ENCODE results near the gene RIIAD1.
A peak's percentile ranks its signal among the peaks of the same experiment; 100 is the strongest.
"Not testable (repeated sequence)": the region's sequence is repeated elsewhere in the genome, so short reads cannot be mapped to it uniquely, and the experiment has no call there.

The RIIAD1 gene

DNA sequence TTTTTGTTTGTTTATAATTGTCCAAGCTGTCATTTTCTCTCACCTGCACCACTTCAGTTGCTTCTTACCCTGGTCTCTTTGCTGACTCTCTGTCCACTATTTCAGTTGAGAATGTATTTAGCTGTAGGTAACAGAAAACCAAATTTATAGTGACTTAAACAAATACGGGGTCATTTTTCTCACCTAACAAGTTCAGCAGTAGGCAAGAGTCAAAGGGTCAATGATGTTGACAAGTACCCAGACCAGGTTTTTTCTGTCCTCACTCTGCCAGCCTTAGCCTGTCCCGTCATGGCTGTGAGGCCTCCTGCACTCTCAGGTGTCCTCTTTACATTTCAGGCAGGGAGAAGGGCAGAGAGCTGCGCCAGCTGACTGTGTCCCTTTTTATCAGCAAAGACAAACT lies 11.8 kb downstream of the RIIAD1 start:
- no peak for DNase-seq (ENCODE audit: low read depth in 1 of 2, low spot score in 1 of 2)

DNA sequence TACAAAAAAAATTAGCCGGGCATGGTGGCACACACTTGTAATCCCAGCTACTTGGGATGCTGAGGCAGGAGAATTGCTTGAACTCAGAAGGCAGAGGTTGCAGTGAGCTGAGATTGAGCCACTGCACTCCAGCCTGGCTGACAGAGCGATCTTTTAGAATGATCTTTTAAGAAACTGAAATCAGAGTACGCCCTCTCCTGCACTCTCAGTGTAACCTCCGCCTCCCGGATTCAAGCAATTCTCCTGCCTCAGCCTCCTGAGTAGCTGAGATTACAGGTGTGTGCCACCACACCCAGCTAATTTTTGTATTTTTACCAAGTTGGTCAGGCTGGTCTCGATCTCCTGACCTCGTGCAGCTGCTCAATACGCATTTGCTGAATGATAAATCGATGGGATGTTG lies 12.7 kb downstream of the RIIAD1 start:
- DNase-seq (ENCODE audit: low read depth in 1 of 2, low spot score in 1 of 2), result not testable (repeated sequence)

DNA sequence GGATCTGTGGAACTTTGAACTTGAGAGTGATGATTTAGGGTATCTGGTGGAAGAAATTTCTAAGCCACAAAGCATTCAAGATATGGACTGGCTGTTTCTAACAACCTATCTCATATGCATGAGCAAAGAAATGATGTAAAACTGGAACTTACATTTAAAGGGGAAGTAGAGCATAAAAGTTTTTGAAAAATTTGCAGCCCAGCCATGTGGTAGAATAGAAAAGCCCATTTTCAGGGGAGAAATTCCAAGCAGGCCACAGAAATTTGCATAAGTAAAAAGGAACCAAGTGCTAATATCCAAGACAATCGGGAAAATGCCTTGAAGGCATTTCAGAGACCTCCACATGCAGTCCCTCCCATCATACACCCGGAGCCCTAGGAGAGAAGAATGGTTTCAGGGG lies 15.7 kb downstream of the RIIAD1 start:
- DNase-seq (ENCODE audit: low read depth in 1 of 2, low spot score in 1 of 2), result no peak

DNA sequence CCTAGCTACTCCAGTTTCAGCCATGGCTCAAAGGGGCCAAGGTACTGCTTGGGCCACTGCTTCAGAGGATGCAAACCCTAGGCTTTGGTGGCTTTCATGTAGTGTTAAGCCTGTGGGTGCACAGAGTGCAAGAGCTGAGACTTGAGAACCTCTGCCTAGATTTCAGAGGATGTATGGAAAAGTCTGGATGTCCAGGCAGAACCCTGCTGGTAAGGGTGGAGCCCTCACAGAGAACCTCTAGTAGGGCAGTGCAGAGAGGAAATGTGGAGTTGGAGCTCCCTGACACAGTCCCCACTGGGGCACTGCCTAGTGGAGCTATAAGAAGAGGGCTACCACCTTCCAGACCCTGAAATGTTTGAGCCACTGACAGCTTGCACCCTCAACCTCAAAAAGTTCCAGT lies 16.2 kb downstream of the RIIAD1 start:
- no peak for DNase-seq (ENCODE audit: low read depth in 1 of 2, low spot score in 1 of 2)

DNA sequence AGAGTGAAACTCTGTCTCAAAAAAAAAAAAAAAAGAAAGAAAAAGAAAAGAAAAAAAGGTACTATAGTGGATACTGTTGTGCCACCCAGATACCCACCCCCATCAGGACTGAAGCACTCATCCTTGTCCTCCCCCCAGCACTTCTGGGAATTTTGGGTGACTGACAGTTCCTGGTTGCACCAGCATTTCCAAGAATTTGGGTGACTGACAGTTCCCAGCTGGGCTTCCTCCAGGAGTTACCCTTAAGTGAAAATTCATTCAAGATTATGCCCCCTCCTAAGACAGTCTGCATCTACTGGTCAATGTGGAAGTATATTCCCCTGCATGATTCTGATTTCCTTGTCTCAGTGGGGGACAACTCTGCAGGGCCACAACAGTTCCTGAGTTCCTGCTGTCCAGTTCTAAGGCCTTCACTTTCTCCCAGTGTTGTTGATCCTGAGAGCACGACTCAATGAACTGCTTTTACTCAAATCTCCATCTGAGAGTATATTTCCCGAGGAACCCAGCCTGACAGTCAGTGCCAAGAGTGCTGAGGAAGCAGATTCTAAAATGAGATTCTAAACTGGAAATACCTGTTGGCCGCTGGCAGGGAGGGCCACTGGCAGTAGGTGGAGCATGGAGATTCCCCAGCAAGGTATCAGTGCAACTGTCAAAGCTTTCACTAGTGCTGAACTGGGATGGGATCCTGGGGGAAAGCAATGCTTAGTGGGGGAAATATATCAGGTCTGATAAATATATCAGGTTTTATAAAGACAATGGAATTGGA lies 18.5 kb downstream of the RIIAD1 start:
- DNase-seq (ENCODE audit: low read depth in 1 of 2, low spot score in 1 of 2), result no peak

DNA sequence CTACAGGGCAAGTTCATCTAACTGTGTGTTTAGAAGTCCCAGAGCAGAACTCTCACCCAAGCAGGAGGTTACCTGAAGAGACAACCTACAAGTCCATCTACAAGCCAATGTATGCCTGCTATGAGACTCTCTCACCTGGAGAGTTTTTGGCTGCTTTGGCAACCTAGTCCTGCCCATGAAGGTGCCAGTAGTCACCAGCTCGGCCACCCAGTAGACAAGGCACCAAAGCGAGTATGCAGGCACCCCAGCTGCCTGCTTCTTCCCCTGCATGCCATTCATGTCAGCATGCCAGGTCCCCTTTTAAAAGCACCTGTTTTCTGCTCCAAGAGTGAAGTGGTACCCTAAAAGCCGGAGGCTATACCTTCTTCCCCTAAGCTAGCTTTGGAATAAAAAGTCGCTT lies 20.2 kb downstream of the RIIAD1 start:
- DNase-seq (ENCODE audit: low read depth in 1 of 2, low spot score in 1 of 2), result no peak

DNA sequence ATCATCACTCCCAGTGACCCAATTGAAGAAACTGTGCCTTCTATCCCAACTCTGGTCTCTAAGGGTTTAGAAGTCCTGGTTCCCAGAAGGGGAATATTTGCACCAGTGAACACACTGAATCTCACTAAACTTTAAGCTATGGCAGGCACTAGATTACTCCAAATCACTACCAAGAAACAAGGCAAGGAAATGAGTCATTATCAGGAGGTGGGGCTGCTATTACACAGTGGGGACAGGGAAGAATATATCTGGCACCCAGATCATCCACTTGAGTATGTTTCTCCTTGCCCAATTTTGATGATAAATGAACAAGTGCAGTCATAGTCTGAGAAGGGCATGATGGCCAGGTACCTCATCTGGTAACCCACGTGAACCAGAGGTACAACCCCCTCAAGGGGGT lies 35.0 kb downstream of the RIIAD1 start:
- no peak for DNase-seq (ENCODE audit: low read depth in 1 of 2, low spot score in 1 of 2)

DNA sequence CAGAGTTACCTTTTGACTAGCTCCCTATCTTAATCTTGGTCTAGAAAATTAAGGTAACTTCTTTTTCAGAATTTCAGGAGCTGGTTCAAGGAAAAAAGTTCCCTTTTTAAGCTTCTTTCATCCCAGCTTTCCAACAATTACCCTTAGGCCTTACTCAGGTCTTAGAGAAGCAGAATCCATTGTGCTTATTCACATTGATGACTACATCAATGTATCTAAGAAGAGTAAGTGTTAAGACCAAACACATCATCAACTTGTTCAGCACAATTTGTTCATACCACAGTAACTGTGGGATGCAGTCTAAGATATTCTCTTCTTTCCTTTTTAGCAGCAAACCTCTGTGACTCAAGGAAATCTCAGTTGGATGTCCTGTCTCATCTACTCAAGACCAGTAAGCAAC lies 37.9 kb downstream of the RIIAD1 start:
- DNase-seq (ENCODE audit: low read depth in 1 of 2, low spot score in 1 of 2), result no peak

DNA sequence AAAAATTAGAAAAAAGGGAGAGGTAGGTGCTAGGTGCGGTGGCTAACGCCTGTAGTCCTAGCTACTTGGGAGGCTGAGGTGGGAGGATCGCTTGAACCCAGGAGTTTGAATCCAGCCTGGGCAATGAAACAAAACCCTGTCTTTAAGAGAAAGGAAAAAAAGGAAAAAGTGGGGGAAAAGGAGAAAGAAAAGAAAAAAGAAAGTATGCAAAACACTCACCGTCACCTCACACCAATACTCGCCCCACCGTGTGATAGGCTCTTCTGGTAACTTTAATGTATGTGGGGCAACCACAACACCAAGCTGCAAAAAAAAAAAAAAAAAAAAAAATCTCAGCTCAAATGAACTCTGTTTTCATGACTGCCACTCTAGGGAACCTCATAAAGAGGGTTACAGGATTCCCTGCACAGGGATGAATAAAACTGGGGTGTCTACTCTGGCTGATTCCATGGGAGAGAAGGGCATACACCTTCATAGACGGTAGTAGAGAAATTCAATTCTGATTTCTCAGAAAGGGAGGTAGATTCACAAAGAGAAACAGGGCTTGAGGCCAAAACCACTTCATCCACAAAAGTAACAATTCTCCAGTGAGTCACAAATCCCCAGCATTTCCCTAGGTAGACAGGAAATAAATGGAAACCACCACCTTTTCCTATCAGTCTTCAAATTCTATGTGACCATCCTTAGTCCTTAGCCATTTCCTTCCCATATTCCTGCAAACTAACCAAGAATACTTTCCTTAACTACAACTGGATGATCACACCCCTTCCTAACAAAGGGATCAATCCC lies 39.5 kb downstream of the RIIAD1 start:
- no peak for DNase-seq (ENCODE audit: low read depth in 1 of 2, low spot score in 1 of 2)

DNA sequence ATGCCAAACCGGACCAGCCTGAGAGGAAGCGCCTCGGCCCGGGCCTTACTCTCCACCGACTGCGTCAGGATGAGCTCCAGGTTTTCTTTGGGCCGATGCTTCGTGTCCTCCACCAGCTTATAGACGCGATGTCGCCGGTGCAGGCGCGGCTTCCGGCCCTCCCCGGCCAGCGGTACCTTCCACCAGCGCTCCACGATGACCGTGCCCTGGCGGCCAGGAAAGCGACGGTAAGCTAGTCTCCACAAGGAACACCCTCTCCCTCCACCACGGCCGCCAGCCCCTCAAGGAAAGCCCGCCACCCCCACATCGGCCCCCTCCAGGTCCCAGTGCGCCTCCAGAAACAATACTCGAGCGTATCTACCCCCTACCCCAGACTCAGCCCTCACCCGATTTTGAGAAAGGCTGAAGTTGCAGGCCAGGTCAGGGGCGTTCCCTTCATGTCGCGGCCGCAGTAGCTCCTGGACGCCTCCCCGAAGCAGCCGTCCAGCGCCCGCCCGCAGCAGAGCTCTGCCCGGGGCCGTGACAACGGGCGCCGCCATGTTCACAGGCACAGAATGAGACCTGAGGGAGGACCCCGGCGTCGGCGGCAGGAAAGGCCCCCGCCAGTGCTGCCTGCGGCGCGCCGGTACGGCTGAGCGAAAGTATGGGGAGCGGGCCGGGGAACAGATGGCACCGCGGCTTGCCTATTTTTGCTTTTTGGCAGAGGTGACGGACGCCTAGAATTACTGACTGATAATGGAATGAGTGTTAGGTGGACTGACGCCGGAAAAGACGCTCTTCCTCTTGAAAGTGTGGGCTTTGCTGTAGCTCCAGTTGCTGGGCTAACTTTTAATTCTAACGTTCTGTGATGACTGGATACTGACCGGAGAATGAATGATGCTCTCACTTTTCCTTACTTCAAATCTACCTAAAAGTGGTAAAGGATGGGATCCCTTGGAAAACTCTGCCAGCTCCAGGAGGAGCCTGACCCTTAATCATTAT lies 41.9 kb downstream of the RIIAD1 start, which contains the start of gene MRPL9:
MRPL9 (minus strand) TSS at position 556 of the 981 bp plus-strand sequence; CDS start at position 539, 17 bp downstream.
- peak; percentile 63 to 80 for DNase-seq (ENCODE audit: low read depth in 1 of 2, low spot score in 1 of 2)

DNA sequence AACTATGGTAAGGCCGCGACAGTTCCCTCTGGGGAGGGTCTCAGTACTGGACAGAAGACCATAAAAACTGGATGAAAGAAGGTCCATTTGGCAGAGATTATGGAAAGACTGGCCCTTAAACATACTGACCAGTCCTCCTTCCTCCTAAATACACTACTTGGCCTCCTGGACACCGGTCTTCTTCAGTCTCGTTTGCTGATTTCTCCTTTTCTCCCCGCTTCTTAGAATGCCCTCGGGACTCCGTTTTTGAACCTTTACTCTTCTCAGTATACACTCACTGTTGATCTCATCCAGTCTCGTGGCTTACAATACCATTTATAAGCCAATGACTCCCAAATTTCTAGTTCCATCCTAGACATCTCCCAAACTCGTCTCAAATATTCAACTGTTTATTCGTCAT lies 42.7 kb downstream of the RIIAD1 start:
- DNase-seq (ENCODE audit: low read depth in 1 of 2, low spot score in 1 of 2), result no peak

DNA sequence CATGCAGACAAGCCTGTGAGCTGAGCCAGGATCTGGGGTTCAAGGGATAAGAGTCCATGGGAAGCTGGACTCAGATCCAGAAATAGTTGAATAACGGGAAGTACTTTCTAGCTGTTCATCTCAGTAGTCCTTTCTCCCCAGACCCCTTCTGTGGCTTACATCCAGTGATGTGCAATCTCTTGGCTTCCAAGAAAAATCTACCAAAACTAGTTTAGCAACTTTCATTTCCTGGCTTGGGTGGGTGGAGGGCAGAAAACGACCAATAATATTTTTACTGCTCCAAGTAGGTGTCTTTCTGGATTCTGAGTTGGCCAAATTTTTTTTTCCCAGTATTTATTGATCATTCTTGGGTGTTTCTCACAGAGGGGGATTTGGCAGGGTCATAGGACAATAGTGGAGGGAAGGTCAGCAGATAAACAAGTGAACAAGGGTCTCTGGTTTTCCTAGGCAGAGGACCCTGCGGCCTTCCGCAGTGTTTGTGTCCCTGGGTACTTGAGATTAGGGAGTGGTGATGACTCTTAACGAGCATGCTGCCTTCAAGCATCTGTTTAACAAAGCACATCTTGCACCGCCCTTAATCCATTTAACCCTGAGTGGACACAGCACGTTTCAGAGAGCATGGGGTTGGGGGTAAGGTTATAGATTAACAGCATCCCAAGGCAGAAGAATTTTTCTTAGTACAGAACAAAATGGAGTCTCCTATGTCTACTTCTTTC lies 47.2 kb downstream of the RIIAD1 start:
- not testable (repeated sequence) for DNase-seq (ENCODE audit: low read depth in 1 of 2, low spot score in 1 of 2)

DNA sequence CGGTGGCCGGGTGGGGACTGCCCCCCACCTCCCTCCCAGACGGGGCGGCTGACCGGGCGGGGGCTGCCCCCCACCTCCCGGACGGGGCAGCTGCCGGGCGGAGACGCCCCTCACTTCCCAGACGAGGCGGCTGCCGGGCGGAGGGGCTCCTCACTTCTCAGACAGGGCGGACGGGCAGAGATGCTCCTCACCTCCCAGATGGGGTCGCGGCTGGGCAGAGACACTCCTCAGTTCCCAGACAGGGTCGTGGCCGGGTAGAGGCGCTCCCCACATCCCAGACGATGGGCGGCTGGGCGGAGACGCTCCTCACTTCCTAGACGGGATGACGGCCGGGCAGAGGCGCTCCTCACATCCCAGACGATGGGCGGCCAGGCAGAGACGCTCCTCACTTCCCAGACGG lies 47.9 kb downstream of the RIIAD1 start:
- DNase-seq (ENCODE audit: low read depth in 1 of 2, low spot score in 1 of 2), result not testable (repeated sequence)

DNA sequence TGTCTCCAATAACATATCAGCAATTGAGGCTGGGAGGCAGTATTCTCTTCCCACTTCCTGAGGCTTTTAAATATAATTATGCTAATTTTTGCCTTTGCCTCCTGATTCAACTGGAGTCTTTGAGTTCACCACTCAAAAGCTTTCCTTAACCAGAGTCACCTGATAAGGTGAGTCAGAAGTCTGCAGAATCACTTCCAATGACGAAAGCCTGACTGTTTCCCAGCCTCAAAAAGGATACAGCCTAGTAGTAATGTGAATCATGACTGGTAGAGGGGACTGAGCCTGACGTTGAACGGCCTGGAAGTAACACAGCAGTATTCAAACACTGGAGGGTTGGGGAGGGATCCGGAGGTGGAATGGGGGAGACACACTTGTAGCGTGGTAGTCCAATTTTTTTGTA lies 52.4 kb downstream of the RIIAD1 start:
- DNase-seq (ENCODE audit: low read depth in 1 of 2, low spot score in 1 of 2), result no peak

DNA sequence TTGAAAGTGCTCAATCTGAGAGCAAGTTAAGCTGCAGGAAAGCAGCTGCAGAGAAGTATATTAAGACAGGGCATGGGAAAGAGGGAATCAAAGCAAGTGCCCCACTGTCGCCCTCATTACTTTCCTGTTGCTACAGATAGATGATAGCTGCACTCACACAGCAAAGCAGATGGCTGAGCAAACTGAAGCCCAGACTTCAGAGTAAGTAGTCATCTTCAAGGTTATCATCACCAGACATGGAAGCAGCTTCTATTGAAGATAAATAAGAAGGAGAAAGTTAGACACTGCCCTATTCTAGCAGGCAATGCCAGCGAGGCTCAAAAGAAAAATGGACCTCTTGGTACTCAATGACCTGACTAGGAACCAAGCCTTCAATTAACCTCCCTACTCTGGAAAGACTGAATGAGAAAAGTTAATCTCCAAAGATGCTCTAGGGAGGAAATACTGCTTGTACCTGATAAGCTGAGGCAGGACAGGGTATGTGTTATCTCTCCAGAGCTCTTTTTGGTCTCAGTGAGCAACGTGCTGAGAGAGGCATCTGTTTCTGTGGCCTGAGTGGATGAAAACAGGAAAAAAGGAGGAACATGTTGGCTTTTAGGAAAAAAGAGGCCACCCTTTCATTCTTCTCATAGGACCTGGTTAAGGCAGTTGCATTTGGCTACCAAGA lies 53.1 kb downstream of the RIIAD1 start:
- DNase-seq (ENCODE audit: low read depth in 1 of 2, low spot score in 1 of 2), result no peak

DNA sequence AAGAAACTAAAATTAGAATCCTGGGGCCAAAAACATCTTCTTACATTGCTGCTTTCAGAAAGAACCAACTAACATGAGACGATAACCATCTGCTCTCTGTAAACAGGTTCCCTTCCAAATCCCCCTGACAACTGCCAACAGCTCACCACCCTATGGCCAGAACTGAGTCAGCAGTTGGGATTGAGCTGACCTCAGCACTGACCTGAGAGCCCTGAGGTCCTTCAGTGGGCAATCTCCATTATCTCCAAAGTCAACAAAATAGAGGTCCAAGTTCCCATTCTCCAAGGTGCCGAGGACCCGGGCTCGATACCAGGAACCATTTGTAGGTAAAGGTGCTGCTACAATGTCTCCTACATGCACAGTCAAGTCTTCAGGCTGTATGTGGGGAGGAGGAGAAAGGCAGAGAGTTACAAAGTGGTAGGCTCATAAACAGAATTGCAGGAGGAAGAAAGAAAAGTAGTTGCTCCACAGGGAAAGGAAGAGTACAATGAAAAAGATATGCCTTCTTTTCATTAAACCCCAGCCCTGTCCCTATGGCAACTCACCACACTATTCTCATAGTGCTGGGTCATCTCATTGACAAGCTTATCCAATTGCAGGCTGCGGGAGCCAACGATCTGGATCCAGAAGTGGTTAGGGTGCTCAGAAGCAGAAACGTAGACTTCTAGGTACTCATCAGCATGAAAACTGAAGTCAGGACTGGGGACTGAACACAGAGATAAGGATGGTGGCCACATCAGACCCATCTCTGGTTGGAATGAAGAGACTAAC lies 54.8 kb downstream of the RIIAD1 start:
- DNase-seq (ENCODE audit: low read depth in 1 of 2, low spot score in 1 of 2), result no peak

DNA sequence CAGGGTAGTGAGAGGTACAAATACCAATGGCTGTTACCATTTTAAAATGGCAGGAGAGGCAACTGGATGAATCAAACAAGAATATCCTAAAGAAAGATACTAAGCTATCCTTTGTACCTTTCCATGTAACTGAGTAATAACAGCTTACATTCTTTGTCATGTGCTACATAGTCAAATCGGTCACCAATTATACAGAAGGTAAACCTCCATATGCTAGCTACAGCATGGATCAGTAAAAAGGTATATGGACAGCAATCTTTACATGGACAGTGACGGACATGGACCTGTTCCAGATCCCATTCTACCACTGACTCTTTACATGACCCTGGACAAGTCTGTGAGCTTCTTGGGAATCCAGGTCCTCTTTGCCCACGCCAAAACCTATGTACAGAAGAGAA lies 55.3 kb downstream of the RIIAD1 start:
- DNase-seq (ENCODE audit: low read depth in 1 of 2, low spot score in 1 of 2), result no peak

DNA sequence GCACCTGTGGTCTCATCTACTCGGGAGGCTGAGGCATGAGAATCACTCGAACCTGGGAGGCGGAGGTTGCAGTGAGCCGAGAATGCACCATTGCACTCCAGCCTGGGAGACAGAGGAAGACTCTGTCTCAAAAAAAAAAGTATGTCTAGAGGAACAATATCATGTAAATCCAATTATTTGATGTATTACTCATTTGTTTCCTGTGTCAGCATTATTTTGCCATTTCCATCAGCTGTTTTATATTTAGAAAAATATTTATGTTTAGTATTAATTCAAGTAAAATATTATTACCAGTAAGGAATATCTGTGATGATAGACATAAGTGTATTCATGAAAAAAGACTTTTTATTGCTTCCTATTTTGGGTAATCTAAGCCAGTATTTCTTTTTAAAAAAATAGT lies 56.0 kb downstream of the RIIAD1 start:
- no peak for DNase-seq (ENCODE audit: low read depth in 1 of 2, low spot score in 1 of 2)

All from stimulated activated CD4-positive, alpha-beta T cell treated with anti-CD3 and anti-CD28 coated beads, Interleukin-15, amount 100 ng/mL, for 1 hour (primary cell).